Epithelial cell of esophagus (primary cell): ENCODE results near the gene APOBEC4.
"Not testable (repeated sequence)": the region's sequence is repeated elsewhere in the genome, so short reads cannot be mapped to it uniquely, and the experiment has no call there.

Experiments
- DNase-seq: peaks from one replicate; pipeline ENCODE4 v3.0.0; 2010; ENCODE audit warnings: low read depth
- H3K4me3 ChIP-seq: 2 replicates; pipeline ENCODE4 v1.5.1; 2011; ENCODE audit warnings: mild to moderate bottlenecking, low read length, control low read depth
- TF ChIP-seq, protein P1 (sequence below): IDR thresholded peaks from 2 replicates; pipeline ENCODE4 v1.5.1; 2011; ENCODE audit warnings: low read depth, mild to moderate bottlenecking, low read length, control low read depth, inconsistent platforms; ENCODE audit not compliant: insufficient read depth; ENCODE audit errors: missing control alignments

APOBEC4 gene

GRCh38 chr1:183686229-183686628 is 33.1 kb upstream of the APOBEC4 start:
- TF ChIP-seq, protein P1, sequence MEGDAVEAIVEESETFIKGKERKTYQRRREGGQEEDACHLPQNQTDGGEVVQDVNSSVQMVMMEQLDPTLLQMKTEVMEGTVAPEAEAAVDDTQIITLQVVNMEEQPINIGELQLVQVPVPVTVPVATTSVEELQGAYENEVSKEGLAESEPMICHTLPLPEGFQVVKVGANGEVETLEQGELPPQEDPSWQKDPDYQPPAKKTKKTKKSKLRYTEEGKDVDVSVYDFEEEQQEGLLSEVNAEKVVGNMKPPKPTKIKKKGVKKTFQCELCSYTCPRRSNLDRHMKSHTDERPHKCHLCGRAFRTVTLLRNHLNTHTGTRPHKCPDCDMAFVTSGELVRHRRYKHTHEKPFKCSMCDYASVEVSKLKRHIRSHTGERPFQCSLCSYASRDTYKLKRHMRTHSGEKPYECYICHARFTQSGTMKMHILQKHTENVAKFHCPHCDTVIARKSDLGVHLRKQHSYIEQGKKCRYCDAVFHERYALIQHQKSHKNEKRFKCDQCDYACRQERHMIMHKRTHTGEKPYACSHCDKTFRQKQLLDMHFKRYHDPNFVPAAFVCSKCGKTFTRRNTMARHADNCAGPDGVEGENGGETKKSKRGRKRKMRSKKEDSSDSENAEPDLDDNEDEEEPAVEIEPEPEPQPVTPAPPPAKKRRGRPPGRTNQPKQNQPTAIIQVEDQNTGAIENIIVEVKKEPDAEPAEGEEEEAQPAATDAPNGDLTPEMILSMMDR, result no peak
- H3K4me3 ChIP-seq, result no peak overlapping the region
- DNase-seq, result no peak

GRCh38 chr1:183685112-183685713 is 32.1 kb upstream of the APOBEC4 start:
- H3K4me3 ChIP-seq, result no peak overlapping the region
- TF ChIP-seq, protein P1, result peak; percentile 69
- peak; percentile 62 for DNase-seq

DNA sequence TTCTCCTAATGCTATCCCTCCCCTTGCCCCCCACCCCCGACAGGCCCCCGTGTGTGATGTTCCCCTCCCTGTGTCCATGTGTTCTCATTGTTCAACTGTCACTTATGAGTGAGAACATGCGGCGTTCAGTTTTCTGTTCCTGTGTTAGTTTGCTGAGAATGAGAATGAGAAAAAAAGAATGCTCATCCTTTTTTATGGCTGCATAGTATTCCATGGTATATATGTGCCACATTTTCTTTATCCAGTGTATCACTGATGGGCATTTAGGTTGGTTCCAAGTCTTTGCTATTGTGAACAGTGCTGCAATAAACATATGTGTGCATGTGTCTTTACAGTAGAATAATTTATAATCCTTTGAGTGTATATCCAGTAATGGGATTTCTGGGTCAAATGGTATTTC is 26.2 kb upstream of the APOBEC4 start:
- H3K4me3 ChIP-seq, DNase-seq: not testable (repeated sequence)

DNA sequence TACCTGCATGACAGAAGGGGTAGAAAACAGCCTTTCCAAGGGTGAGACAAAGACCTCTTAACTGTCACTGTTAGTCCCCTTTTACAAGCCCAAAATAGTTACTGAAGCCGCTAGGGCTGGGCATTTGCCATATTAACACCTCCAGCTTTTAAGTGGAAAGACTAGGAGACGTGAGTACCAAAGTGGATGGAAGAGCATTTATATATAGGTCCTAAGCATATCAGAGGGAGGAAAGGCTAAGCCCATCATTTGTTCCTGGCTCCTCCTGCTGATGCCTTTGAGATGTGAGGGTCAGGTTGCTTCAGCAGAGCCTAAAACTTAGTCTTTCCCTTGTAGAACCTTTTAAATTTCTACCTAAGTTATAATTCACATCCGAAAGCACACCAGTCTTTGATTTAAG is 25.7 kb upstream of the APOBEC4 start:
- TF ChIP-seq, protein P1, result no peak
- DNase-seq, result no peak
- H3K4me3 ChIP-seq, result no peak overlapping the region

DNA sequence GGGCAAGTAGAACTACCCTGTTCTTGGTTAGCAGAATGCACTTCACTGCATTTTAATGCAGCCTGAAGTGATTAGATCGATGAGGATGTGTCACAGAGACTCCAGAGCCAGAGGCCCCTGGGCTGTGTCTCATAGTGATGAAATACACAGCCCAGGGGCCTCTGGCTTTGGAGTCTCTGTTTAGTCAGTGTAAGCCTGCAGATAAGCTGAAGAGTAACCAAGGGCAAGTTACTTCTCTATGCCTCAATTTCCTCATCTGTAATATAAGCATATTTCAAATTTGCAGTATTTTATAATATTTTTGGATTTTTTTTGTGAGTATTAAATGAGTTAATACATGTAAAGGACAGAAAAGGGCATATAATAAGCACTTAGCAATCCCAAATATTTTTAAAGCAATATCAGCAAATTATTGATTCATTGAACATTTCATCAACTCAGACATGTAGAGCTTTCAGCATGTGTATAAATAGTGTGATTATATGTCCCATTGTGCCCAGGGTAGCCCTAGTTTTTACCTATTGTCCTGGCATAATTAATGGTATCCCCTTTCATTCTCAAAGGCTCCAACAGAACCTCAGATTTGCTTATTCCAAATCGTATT is 23.6 kb upstream of the APOBEC4 start:
- DNase-seq, result peak; percentile 45
- no peak overlapping the region for H3K4me3 ChIP-seq
- TF ChIP-seq, protein P1, result no peak

DNA sequence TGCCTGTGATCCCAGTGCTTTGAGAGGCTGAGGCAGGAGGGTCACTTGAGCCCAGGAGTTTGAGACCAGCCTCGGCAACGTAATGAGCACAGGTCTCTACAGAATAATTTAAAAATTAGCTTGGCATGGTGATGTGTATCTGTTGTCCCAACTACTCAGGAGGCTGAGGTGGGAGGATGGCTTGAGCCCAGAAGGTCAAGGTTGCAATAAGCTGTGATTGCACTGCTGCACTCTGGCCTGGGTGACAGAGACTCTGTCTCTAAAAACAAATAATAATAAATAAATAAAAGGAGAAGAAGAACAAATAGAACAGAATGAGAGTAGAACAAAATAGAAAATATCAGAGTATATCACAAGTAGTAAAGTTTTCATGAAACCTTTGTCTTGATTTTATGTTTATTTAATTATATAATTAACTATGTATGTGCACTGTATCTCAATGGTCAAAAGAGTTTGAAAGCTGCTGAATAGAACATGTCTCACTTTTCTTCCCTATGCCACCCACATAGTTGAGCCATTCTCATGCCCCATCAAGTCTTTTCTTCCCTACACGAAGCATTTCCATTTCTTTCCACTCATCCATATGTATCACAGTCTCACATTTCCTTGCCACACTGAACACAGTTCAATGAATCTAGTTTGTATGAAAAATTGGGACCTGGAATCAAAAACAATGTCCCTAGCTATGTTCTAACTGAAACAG is 22.9 kb upstream of the APOBEC4 start:
- H3K4me3 ChIP-seq, result no peak overlapping the region
- DNase-seq, result no peak
- TF ChIP-seq, protein P1, result no peak

DNA sequence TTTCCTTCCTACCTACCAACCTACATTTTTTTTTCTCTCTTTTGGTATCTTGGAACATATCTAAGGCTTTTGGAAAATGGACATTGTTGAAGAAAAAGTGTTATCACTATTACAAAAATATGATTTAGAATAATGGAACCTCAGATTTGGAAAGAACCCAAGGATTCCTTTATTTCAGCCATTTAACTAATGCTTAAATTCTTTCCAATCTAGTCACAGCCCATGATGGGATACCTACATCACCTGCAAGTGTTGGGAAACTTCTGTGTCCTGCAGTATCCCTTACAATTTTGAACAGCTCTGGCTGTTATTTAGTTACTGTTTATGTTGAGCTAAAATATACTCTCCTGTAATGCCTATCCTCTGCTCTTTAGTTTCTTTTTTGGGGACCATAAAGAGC is 22.3 kb upstream of the APOBEC4 start:
- H3K4me3 ChIP-seq, result no peak overlapping the region
- DNase-seq, result no peak
- TF ChIP-seq, protein P1, result no peak
